H9 (cell line): ENCODE data around the gene IL6ST. TPM values are rescaled to one million over a fixed set of nuclear protein-coding genes. Genes with fewer than 3 reads are reported as not detected.

Source experiments
- DNase-seq: peaks from one replicate; pipeline ENCODE4 v3.0.0-alpha.2; 2017
- H2AFZ ChIP-seq: one replicate; pipeline ENCODE4 v1.6.1; 2013; ENCODE audit warnings: mild to moderate bottlenecking, low read length, control low read depth, moderate library complexity
- H2AK5ac ChIP-seq: 2 replicates; pipeline ENCODE4 v1.6.1; 2013; ENCODE audit warnings: low read length, control low read depth, mixed read lengths; ENCODE audit not compliant: insufficient read length
- H2BK120ac ChIP-seq: one replicate; pipeline ENCODE4 v1.6.1; 2013; ENCODE audit warnings: low read depth, mild to moderate bottlenecking, low read length, control low read depth, inconsistent platforms; ENCODE audit not compliant: poor library complexity, severe bottlenecking
- H2BK12ac ChIP-seq: 2 replicates; pipeline ENCODE4 v1.6.1; 2013; ENCODE audit warnings: low read length, control low read depth, mixed read lengths, low read depth; ENCODE audit not compliant: insufficient read length
- H2BK15ac ChIP-seq: 2 replicates; pipeline ENCODE4 v1.6.1; 2013; ENCODE audit warnings: low read depth, low read length, control low read depth
- H2BK20ac ChIP-seq: one replicate; pipeline ENCODE4 v1.6.1; 2013; ENCODE audit warnings: low read depth, mild to moderate bottlenecking, low read length, control low read depth, inconsistent platforms; ENCODE audit not compliant: poor library complexity, severe bottlenecking
- H2BK5ac ChIP-seq: 2 replicates; pipeline ENCODE4 v1.6.1; 2013; ENCODE audit warnings: low read length, control low read depth, mixed read lengths; ENCODE audit not compliant: insufficient read length
- H3K14ac ChIP-seq: 2 replicates; pipeline ENCODE4 v1.6.1; 2013; ENCODE audit warnings: low read length, control low read depth; ENCODE audit not compliant: insufficient read depth
- H3K18ac ChIP-seq: 2 replicates; pipeline ENCODE4 v1.6.1; 2013; ENCODE audit warnings: low read depth, mild to moderate bottlenecking, mixed read lengths, low read length, control low read depth; ENCODE audit not compliant: insufficient read length
- H3K23ac ChIP-seq: 2 replicates; pipeline ENCODE4 v1.6.1; 2013; ENCODE audit warnings: low read length, control low read depth, mixed read lengths, low read depth; ENCODE audit not compliant: insufficient read length
- H3K23me2 ChIP-seq: 2 replicates; pipeline ENCODE4 v1.6.1; 2013; ENCODE audit warnings: low read depth, mild to moderate bottlenecking, mixed read lengths, low read length, control low read depth; ENCODE audit not compliant: insufficient read length, poor library complexity, severe bottlenecking
- H3K27ac ChIP-seq: 2 replicates; pipeline ENCODE4 v1.5.1; 2013; ENCODE audit warnings: low read length, control low read depth, mixed read lengths, low read depth; ENCODE audit not compliant: insufficient read length
- H3K27me3 ChIP-seq: 2 replicates; pipeline ENCODE4 v1.6.1; 2013; ENCODE audit warnings: low read length, control low read depth, inconsistent platforms; ENCODE audit not compliant: insufficient read depth
- H3K4ac ChIP-seq: 2 replicates; pipeline ENCODE4 v1.6.1; 2013; ENCODE audit warnings: low read depth, mild to moderate bottlenecking, control low read depth, inconsistent platforms, low read length, moderate library complexity
- H3K4me1 ChIP-seq: 2 replicates; pipeline ENCODE4 v1.6.1; 2013; ENCODE audit warnings: low read length, control low read depth, inconsistent platforms; ENCODE audit not compliant: insufficient read depth
- H3K4me2 ChIP-seq: 2 replicates; pipeline ENCODE4 v1.6.1; 2013; ENCODE audit warnings: low read length, control low read depth, mixed read lengths; ENCODE audit not compliant: insufficient read length, insufficient read depth
- H3K56ac ChIP-seq: 2 replicates; pipeline ENCODE4 v1.6.1; 2013; ENCODE audit warnings: low read depth, mild to moderate bottlenecking, mixed read lengths, low read length, control low read depth; ENCODE audit not compliant: insufficient read length
- H3K79me1 ChIP-seq: 2 replicates; pipeline ENCODE4 v1.6.1; 2013; ENCODE audit warnings: low read depth, mild to moderate bottlenecking, moderate library complexity, low read length, control low read depth, inconsistent platforms; ENCODE audit not compliant: insufficient read depth, poor library complexity, severe bottlenecking
- H3K79me2 ChIP-seq: 2 replicates; pipeline ENCODE4 v1.6.1; 2013; ENCODE audit warnings: low read length, control low read depth, inconsistent platforms; ENCODE audit not compliant: insufficient read depth
- H3K9ac ChIP-seq: 2 replicates; pipeline ENCODE4 v1.6.1; 2013; ENCODE audit warnings: low read length, control low read depth, mixed read lengths; ENCODE audit not compliant: insufficient read length; ENCODE audit errors: extremely low read depth
- H3K9me3 ChIP-seq: one replicate; pipeline ENCODE4 v1.6.1; 2013; ENCODE audit warnings: low read depth, low read length, inconsistent platforms; ENCODE audit not compliant: control insufficient read depth
- H3T11ph ChIP-seq: one replicate; pipeline ENCODE4 v1.6.1; 2013; ENCODE audit warnings: mild to moderate bottlenecking, low read length, control low read depth, inconsistent platforms
- H4K20me1 ChIP-seq: one replicate; pipeline ENCODE4 v1.6.1; 2013; ENCODE audit not compliant: control insufficient read depth, insufficient read length, insufficient read depth
- H4K5ac ChIP-seq: 2 replicates; pipeline ENCODE4 v1.6.1; 2013; ENCODE audit warnings: low read depth, mild to moderate bottlenecking, mixed read lengths, low read length, control low read depth; ENCODE audit not compliant: insufficient read length
- H4K8ac ChIP-seq: replicated peaks from 2 replicates; pipeline ENCODE4 v1.6.1; 2013; ENCODE audit warnings: low read length, control low read depth, mixed read lengths, low read depth; ENCODE audit not compliant: insufficient read length
- H4K91ac ChIP-seq: 2 replicates; pipeline ENCODE4 v1.6.1; 2013; ENCODE audit warnings: low read depth, mild to moderate bottlenecking, moderate library complexity, mixed read lengths, low read length, control low read depth; ENCODE audit not compliant: insufficient read length
- H3K27ac Mint-ChIP-seq, 3 experiments: 2 replicates in 2 of 3; 3 replicates in 1 of 3; pipeline ENCODE4 v1.8.0; 2020 to 2021; ENCODE audit warnings: mixed read lengths in 3 of 3, mild to moderate bottlenecking in 1 of 3, moderate library complexity in 1 of 3
- H3K27me3 Mint-ChIP-seq: 2 replicates; pipeline ENCODE4 v1.8.0; 2021; ENCODE audit warnings: low read depth, mild to moderate bottlenecking, moderate library complexity, mixed read lengths
- H3K36me3 Mint-ChIP-seq, 3 experiments: 2 replicates in 2 of 3; 3 replicates in 1 of 3; pipeline ENCODE4 v1.8.0; 2020 to 2021; ENCODE audit warnings: low read depth in 3 of 3, mixed read lengths in 3 of 3; ENCODE audit not compliant: insufficient read depth in 1 of 3
- H3K4me1 Mint-ChIP-seq, 2 experiments: 2 replicates each; pipeline ENCODE4 v1.8.0; 2020; ENCODE audit warnings: mixed read lengths in 2 of 2
- H3K4me3 Mint-ChIP-seq, 2 experiments: 2 replicates in 1 of 2; 3 replicates in 1 of 2; pipeline ENCODE4 v1.8.0; 2020 to 2021; ENCODE audit warnings: mild to moderate bottlenecking in 2 of 2, mixed read lengths in 2 of 2, moderate library complexity in 1 of 2
- H3K9me3 Mint-ChIP-seq, 2 experiments: 2 replicates in 1 of 2; 3 replicates in 1 of 2; pipeline ENCODE4 v1.8.0; 2020; ENCODE audit warnings: mild to moderate bottlenecking in 2 of 2, mixed read lengths in 2 of 2, moderate library complexity in 1 of 2
- WGBS: extraction: QIAGEN DNeasy Blood & Tissue Kit; methylation state at CpG from one replicate; pipeline ENCODE4 v1.1.7; 2013; ENCODE audit warnings: missing lambda C conversion rate, low lambda C conversion rate, mixed read lengths; ENCODE audit not compliant: insufficient read length; ENCODE audit errors: extremely low coverage; 5-methylcytosine and 5-hydroxymethylcytosine counted together
- total RNA-seq: library from RNA; stranded (reverse); gene quantifications from 2 replicates; pipeline ENCODE4 v1.2.1, GENCODE V29; 2021
- TF ChIP-seq, protein P1 (sequence below): fragments of 200-600 bp; sonication (generic); conservative IDR thresholded peaks from 3 replicates; pipeline ENCODE4 v1.8.0; 2021; ENCODE audit warnings: antibody characterized with exemption, mild to moderate bottlenecking

IL6ST gene
- total RNA-seq, 1 experiment from 2014 or later: 11.1 TPM

DNA sequence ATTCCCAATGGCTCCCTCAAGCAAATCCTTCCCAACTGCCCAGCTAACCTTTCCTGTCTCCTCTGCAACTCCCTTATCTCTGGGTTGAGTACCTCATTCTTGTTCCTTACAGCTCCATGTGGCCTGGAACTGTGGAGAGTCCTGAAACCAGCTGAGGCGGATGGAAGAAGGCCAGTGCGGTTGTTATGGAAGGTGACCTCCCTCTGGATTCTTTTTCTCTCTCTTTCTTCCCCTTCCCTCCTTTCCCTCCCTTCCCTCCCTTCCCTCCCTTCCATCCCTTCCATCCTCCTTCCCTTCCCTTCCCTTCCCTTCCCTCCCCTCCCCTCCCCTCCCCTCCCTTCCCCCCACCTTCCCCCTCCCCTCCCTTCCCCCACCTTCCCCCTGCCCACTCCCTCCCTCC, 98.5 kb downstream of the IL6ST start:
- Histone ChIP-seq H2BK20ac (no peak overlapping the region), H3K27ac (no peak overlapping the region), H3K14ac (no peak overlapping the region), H2BK120ac (no peak overlapping the region), H3K79me1 (no peaks in the 10 kb centered on the region), H4K8ac (no peak overlapping the region), H2AK5ac (no peak overlapping the region), H2BK12ac (no peak overlapping the region), H3K4ac (no peak overlapping the region), H3T11ph (no peak overlapping the region), H3K23me2 (no peaks in the 10 kb centered on the region), H2AFZ (no peak overlapping the region), H3K4me2 (no peak overlapping the region), H2BK5ac (no peak overlapping the region), H4K91ac (no peak overlapping the region), H2BK15ac (no peak overlapping the region), H3K9ac (no peak overlapping the region), H3K27me3 (no peaks in the 10 kb centered on the region), H3K23ac (no peak overlapping the region), H3K4me1 (no peaks in the 10 kb centered on the region), H4K5ac (no peak overlapping the region), H3K56ac (no peak overlapping the region), H3K9me3 (no peaks in the 10 kb centered on the region), H3K79me2 (no peaks in the 10 kb centered on the region), H4K20me1 (no peaks in the 10 kb centered on the region), H3K18ac (no peak overlapping the region)
- TF ChIP-seq, protein P1, sequence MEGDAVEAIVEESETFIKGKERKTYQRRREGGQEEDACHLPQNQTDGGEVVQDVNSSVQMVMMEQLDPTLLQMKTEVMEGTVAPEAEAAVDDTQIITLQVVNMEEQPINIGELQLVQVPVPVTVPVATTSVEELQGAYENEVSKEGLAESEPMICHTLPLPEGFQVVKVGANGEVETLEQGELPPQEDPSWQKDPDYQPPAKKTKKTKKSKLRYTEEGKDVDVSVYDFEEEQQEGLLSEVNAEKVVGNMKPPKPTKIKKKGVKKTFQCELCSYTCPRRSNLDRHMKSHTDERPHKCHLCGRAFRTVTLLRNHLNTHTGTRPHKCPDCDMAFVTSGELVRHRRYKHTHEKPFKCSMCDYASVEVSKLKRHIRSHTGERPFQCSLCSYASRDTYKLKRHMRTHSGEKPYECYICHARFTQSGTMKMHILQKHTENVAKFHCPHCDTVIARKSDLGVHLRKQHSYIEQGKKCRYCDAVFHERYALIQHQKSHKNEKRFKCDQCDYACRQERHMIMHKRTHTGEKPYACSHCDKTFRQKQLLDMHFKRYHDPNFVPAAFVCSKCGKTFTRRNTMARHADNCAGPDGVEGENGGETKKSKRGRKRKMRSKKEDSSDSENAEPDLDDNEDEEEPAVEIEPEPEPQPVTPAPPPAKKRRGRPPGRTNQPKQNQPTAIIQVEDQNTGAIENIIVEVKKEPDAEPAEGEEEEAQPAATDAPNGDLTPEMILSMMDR: no peak
- Mint-ChIP-seq H3K4me1 (no peaks in the 10 kb centered on the region; a peak in 1 of 4 replicates), H3K27me3 (peaks cover 2% of the 10 kb centered on the region), H3K36me3 (peaks cover 0 to 4% (median 0%) of the 10 kb centered on the region in 3 experiments; a peak in 3 of 7 replicates), H3K4me3 (no peak overlapping the region), H3K9me3 (peaks cover 0 to 2% of the 10 kb centered on the region in 2 experiments; a peak in 1 of 5 replicates), H3K27ac (no peak overlapping the region)
- DNase-seq: no peak
- WGBS: no CpG with 5 or more reads among the region's 2 CpGs
